Neural cell (in vitro differentiated cells): Measurements from ENCODE around the gene SUSD3. TPM values are rescaled to one million over a fixed set of nuclear protein-coding genes. Genes with fewer than 3 reads are reported as not detected.

Experiments
- H2AFZ ChIP-seq: fragments of 200-600, 300-800 bp; sonication (generic), shearing (Covaris generic); 2 replicates; pipeline ENCODE4 v1.6.0; 2014; ENCODE audit warnings: low read depth, mild to moderate bottlenecking, antibody characterized with exemption, low read length, moderate library complexity
- H3F3A ChIP-seq: fragments of 200-600 bp; shearing (Covaris generic); 2 replicates; pipeline ENCODE4 v1.6.1; 2016; ENCODE audit warnings: mild to moderate bottlenecking, moderate library complexity, mixed read lengths, antibody characterized with exemption, low read length; ENCODE audit not compliant: insufficient read depth, poor library complexity, severe bottlenecking
- H3K27ac ChIP-seq: fragments of 200-600, 300-800 bp; sonication (generic), shearing (Covaris generic); 2 replicates; pipeline ENCODE4 v1.5.1; 2014; ENCODE audit warnings: mild to moderate bottlenecking, low read length, moderate library complexity
- H3K27me3 ChIP-seq: fragments of 300-800, 200-600 bp; sonication (generic), shearing (Covaris generic); 2 replicates; pipeline ENCODE4 v1.6.0; 2014; ENCODE audit warnings: mild to moderate bottlenecking, low read depth, low read length, moderate library complexity; ENCODE audit not compliant: insufficient read depth
- H3K36me3 ChIP-seq: fragments of 300-800, 200-600 bp; sonication (generic), shearing (Covaris generic); 2 replicates; pipeline ENCODE4 v1.5.1; 2014; ENCODE audit warnings: mild to moderate bottlenecking, antibody characterized with exemption, low read length, moderate library complexity; ENCODE audit not compliant: insufficient read depth
- H3K4me2 ChIP-seq: fragments of 300-800, 200-600 bp; sonication (generic), shearing (Covaris generic); 2 replicates; pipeline ENCODE4 v1.6.0; 2014; ENCODE audit warnings: mild to moderate bottlenecking, low read length
- H3K4me3 ChIP-seq: fragments of 300-800, 200-600 bp; sonication (generic), shearing (Covaris generic); 2 replicates; pipeline ENCODE4 v1.5.1; 2014; ENCODE audit warnings: mild to moderate bottlenecking, low read length, moderate library complexity
- H3K79me2 ChIP-seq: fragments of 200-600 bp; shearing (Covaris generic); replicated peaks from 2 replicates; pipeline ENCODE4 v1.6.0; 2014; ENCODE audit warnings: mild to moderate bottlenecking, low read length, moderate library complexity; ENCODE audit not compliant: insufficient read depth
- H3K9ac ChIP-seq: fragments of 300-800, 200-600 bp; sonication (generic), shearing (Covaris generic); 2 replicates; pipeline ENCODE4 v1.6.1; 2016; ENCODE audit warnings: mild to moderate bottlenecking, low read length, mixed read lengths
- H3K9me2 ChIP-seq: fragments of 200-600 bp; shearing (Covaris generic); 2 replicates; pipeline ENCODE4 v1.6.1; 2016; ENCODE audit warnings: mild to moderate bottlenecking, low read length, mixed read lengths; ENCODE audit not compliant: insufficient read depth
- H3K9me3 ChIP-seq: fragments of 200-600, 300-800 bp; sonication (generic), shearing (Covaris generic); 2 replicates; pipeline ENCODE4 v1.6.1; 2016; ENCODE audit warnings: mild to moderate bottlenecking, mixed run types, low read length, moderate library complexity, mixed read lengths
- H4K20me1 ChIP-seq: fragments of 200-600 bp; shearing (Covaris generic); 2 replicates; pipeline ENCODE4 v1.6.1; 2016; ENCODE audit warnings: mild to moderate bottlenecking, mixed run types; ENCODE audit not compliant: insufficient read depth
- EP300 ChIP-seq: fragments of 450-650 bp; conservative IDR thresholded peaks from 2 replicates; pipeline ENCODE4 v1.6.1; 2014; ENCODE audit warnings: antibody characterized with exemption, mild to moderate bottlenecking, moderate library complexity; ENCODE audit not compliant: poor library complexity, severe bottlenecking
- EZH2 ChIP-seq: fragments of 200-600, 300-800 bp; shearing (Covaris generic), sonication (generic); IDR thresholded peaks from 2 replicates; pipeline ENCODE4 v1.6.1; 2014; ENCODE audit warnings: antibody characterized with exemption, low read length, borderline replicate concordance, mild to moderate bottlenecking; ENCODE audit not compliant: insufficient read depth, poor library complexity, severe bottlenecking
- MXI1 ChIP-seq: fragments of 450-650 bp; conservative IDR thresholded peaks from 2 replicates; pipeline ENCODE4 v1.6.1; 2014; ENCODE audit warnings: antibody characterized with exemption, mild to moderate bottlenecking; ENCODE audit not compliant: poor library complexity, severe bottlenecking
- POLR2AphosphoS5 ChIP-seq: IDR thresholded peaks from 2 replicates; pipeline ENCODE4 v1.6.1; 2012
- RAD21 ChIP-seq: fragments of 450-650 bp; conservative IDR thresholded peaks from 2 replicates; pipeline ENCODE4 v1.6.1; 2014; ENCODE audit warnings: antibody characterized with exemption, mild to moderate bottlenecking, moderate library complexity
- REST ChIP-seq: IDR thresholded peaks from 2 replicates; pipeline ENCODE4 v1.6.1; 2012; ENCODE audit warnings: borderline replicate concordance
- SMC3 ChIP-seq: fragments of 450-650 bp; conservative IDR thresholded peaks from 2 replicates; pipeline ENCODE4 v1.6.1; 2014; ENCODE audit warnings: antibody characterized with exemption, mild to moderate bottlenecking, moderate library complexity; ENCODE audit not compliant: poor library complexity
- TAF1 ChIP-seq: IDR thresholded peaks from 2 replicates; pipeline ENCODE4 v1.6.1; 2012; ENCODE audit warnings: low read depth
- polyA plus RNA-seq: library from polyadenylated mRNA; depleted of rRNA; stranded (reverse); fragments of >200 nt; gene quantifications from 2 replicates; pipeline ENCODE4 v1.2.3, GENCODE V29; 2014
- TF ChIP-seq, protein P1 (sequence below): fragments of 450-650 bp; IDR thresholded peaks from 2 replicates; pipeline ENCODE4 v1.5.1; 2014; ENCODE audit warnings: antibody characterized with exemption, mild to moderate bottlenecking, moderate library complexity; ENCODE audit not compliant: poor library complexity, severe bottlenecking

Gene SUSD3
- polyA plus RNA-seq, 1 donor from 2014 or later, result not detected

- H3K4me2 ChIP-seq, result no peak overlapping the region
- no peak overlapping the region for H3K27ac ChIP-seq
- H3K9me2 ChIP-seq, result no peaks in the 10 kb centered on the region
- TF ChIP-seq EP300 (no peak), SMC3 (no peak), REST (no peak), TAF1 (no peak), EZH2 (no peak), MXI1 (no peak), POLR2AphosphoS5 (no peak), RAD21 (no peak)
- TF ChIP-seq, protein P1, sequence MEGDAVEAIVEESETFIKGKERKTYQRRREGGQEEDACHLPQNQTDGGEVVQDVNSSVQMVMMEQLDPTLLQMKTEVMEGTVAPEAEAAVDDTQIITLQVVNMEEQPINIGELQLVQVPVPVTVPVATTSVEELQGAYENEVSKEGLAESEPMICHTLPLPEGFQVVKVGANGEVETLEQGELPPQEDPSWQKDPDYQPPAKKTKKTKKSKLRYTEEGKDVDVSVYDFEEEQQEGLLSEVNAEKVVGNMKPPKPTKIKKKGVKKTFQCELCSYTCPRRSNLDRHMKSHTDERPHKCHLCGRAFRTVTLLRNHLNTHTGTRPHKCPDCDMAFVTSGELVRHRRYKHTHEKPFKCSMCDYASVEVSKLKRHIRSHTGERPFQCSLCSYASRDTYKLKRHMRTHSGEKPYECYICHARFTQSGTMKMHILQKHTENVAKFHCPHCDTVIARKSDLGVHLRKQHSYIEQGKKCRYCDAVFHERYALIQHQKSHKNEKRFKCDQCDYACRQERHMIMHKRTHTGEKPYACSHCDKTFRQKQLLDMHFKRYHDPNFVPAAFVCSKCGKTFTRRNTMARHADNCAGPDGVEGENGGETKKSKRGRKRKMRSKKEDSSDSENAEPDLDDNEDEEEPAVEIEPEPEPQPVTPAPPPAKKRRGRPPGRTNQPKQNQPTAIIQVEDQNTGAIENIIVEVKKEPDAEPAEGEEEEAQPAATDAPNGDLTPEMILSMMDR, result no peak
- H3K9ac ChIP-seq, result no peak overlapping the region
- H3K36me3 ChIP-seq, result no peaks in the 10 kb centered on the region
- H3K9me3 ChIP-seq, result no peaks in the 10 kb centered on the region
- no peaks in the 10 kb centered on the region for H3F3A ChIP-seq
- H2AFZ ChIP-seq, result no peak overlapping the region
- H3K79me2 ChIP-seq, result no peaks in the 10 kb centered on the region
- H3K4me3 ChIP-seq, result no peak overlapping the region
- H3K27me3 ChIP-seq, result peaks cover 6% of the 10 kb centered on the region
- H4K20me1 ChIP-seq, result no peaks in the 10 kb centered on the region
Observed at GRCh38 chr9:93064392-93065134, 6.1 kb downstream of the SUSD3 start.

- H3K9ac ChIP-seq, result no peak overlapping the region
- no peaks in the 10 kb centered on the region for H3K9me2 ChIP-seq
- no peak overlapping the region for H3K27ac ChIP-seq
- no peaks in the 10 kb centered on the region for H4K20me1 ChIP-seq
- no peaks in the 10 kb centered on the region for H3K9me3 ChIP-seq
- no peak overlapping the region for H3K4me3 ChIP-seq
- no peaks in the 10 kb centered on the region for H3K36me3 ChIP-seq
- H2AFZ ChIP-seq, result no peak overlapping the region
- TF ChIP-seq REST (no peak), EZH2 (no peak), SMC3 (no peak), POLR2AphosphoS5 (no peak), TAF1 (no peak), MXI1 (no peak), RAD21 (no peak), EP300 (no peak)
- TF ChIP-seq, protein P1, result no peak
- no peaks in the 10 kb centered on the region for H3K79me2 ChIP-seq
- no peaks in the 10 kb centered on the region for H3K27me3 ChIP-seq
- H3F3A ChIP-seq, result no peaks in the 10 kb centered on the region
- no peak overlapping the region for H3K4me2 ChIP-seq
Observed at GRCh38 chr9:93065135-93065720, 6.7 kb downstream of the SUSD3 start.
